GM12878 (cell line): ENCODE results near the gene FAM193B. TPM values are rescaled to one million over a fixed set of nuclear protein-coding genes. Genes with fewer than 3 reads are reported as not detected.

Experiments
- ATF7 ChIP-seq: fragments of 450-650 bp; IDR thresholded peaks from 2 replicates; pipeline ENCODE4 v1.6.1; 2016; ENCODE audit warnings: low read depth, mild to moderate bottlenecking
- BRCA1 ChIP-seq: IDR thresholded peaks from 2 replicates; pipeline ENCODE4 v1.6.1; 2011; ENCODE audit warnings: low read depth, low read length, improper control_type of control experiment
- EED ChIP-seq: sonication (generic); IDR thresholded peaks from 2 replicates; pipeline ENCODE4 v1.6.1; 2016; ENCODE audit warnings: antibody characterized with exemption, low read depth
- ESRRA ChIP-seq: IDR thresholded peaks from 2 replicates; pipeline ENCODE4 v1.6.1; 2012; ENCODE audit warnings: mild to moderate bottlenecking, low read length, improper control_type of control experiment
- FOS ChIP-seq: IDR thresholded peaks from 3 replicates; pipeline ENCODE4 v1.6.1; 2011; ENCODE audit warnings: borderline replicate concordance; ENCODE audit not compliant: insufficient read length; ENCODE audit errors: extremely low read depth
- GATAD2B ChIP-seq: fragments of 450-650 bp; conservative IDR thresholded peaks from 2 replicates; pipeline ENCODE4 v1.6.1; 2017; ENCODE audit warnings: low read depth, mild to moderate bottlenecking, moderate library complexity
- HCFC1 ChIP-seq: fragments of 150-350 bp; IDR thresholded peaks from 2 replicates; pipeline ENCODE4 v1.6.1; 2014; ENCODE audit warnings: low read length
- HDAC2 ChIP-seq: fragments of 200-600 bp; sonication (generic); IDR thresholded peaks from 2 replicates; pipeline ENCODE4 v1.6.1; 2017
- HDAC6 ChIP-seq: fragments of 200-600 bp; sonication (generic); IDR thresholded peaks from one replicate; pipeline ENCODE4 v1.8.0; 2017; ENCODE audit warnings: antibody characterized with exemption; ENCODE audit not compliant: unreplicated experiment
- HDGF ChIP-seq: fragments of 450-650 bp; IDR thresholded peaks from 2 replicates; pipeline ENCODE4 v1.6.1; 2016; ENCODE audit warnings: antibody characterized with exemption
- JUND ChIP-seq: IDR thresholded peaks from 2 replicates; pipeline ENCODE4 v1.6.1; 2012; ENCODE audit warnings: low read depth, mild to moderate bottlenecking, low read length, improper control_type of control experiment, moderate library complexity
- MEF2B ChIP-seq: fragments of 450-650 bp; IDR thresholded peaks from 2 replicates; pipeline ENCODE4 v1.6.1; 2018; ENCODE audit warnings: mild to moderate bottlenecking, moderate library complexity; ENCODE audit not compliant: partially characterized antibody, poor library complexity, severe bottlenecking
- NBN ChIP-seq: fragments of 450-650 bp; IDR thresholded peaks from 2 replicates; pipeline ENCODE4 v1.6.1; 2016
- NR2C1 ChIP-seq: fragments of 450-650 bp; IDR thresholded peaks from 2 replicates; pipeline ENCODE4 v1.6.1; 2017; ENCODE audit warnings: antibody characterized with exemption, mild to moderate bottlenecking, moderate library complexity
- NR2C2 ChIP-seq: IDR thresholded peaks from 2 replicates; pipeline ENCODE4 v1.6.1; 2011; ENCODE audit warnings: borderline replicate concordance, low read depth; ENCODE audit not compliant: control insufficient read depth, insufficient read length
- PML ChIP-seq: IDR thresholded peaks from 2 replicates; pipeline ENCODE4 v1.6.1; 2012; ENCODE audit warnings: low read length, inconsistent platforms
- POU2F2 ChIP-seq: IDR thresholded peaks from 3 replicates; pipeline ENCODE4 v1.6.1; 2011; ENCODE audit warnings: low read depth, mild to moderate bottlenecking, low read length, borderline replicate concordance
- RELB ChIP-seq: fragments of 450-650 bp; IDR thresholded peaks from 2 replicates; pipeline ENCODE4 v1.6.1; 2017; ENCODE audit warnings: low read depth, mild to moderate bottlenecking, moderate library complexity
- SREBF1 ChIP-seq: IDR thresholded peaks from 2 replicates; pipeline ENCODE4 v1.6.1; 2012; ENCODE audit warnings: mild to moderate bottlenecking, low read length
- SRF ChIP-seq, 2 experiments: IDR thresholded peaks; 2 replicates each; pipeline ENCODE4 v1.6.1; 2011; ENCODE audit warnings: low read depth in 2 of 2, low read length in 2 of 2, mild to moderate bottlenecking in 1 of 2, moderate library complexity in 1 of 2
- TCF7 ChIP-seq: IDR thresholded peaks from 2 replicates; pipeline ENCODE4 v1.6.1; 2014; ENCODE audit warnings: antibody characterized with exemption, borderline replicate concordance
- YY1 ChIP-seq: IDR thresholded peaks from 2 replicates; pipeline ENCODE4 v1.6.1; 2011; ENCODE audit warnings: low read depth, mild to moderate bottlenecking, low read length
- ZNF274 ChIP-seq: IDR thresholded peaks from one replicate; pipeline ENCODE4 v1.8.0; 2011; ENCODE audit not compliant: insufficient read length, insufficient read depth
- polyA plus RNA-seq, 11 experiments: library from polyadenylated mRNA; depleted of rRNA in 4 of 11; unstranded in 6 of 11; stranded (reverse) in 5 of 11; fragments of >200 nt; fragmentation: Nextera tagmentation in 4 of 11; fragmentation: Illumina TruSeq in 1 of 11; extraction: Ambion mirVana in 4 of 11; extraction: Trizol in 1 of 11; gene quantifications; 1 replicate in 1 of 11; 2 replicates in 10 of 11; pipeline versions ENCODE4 v1.2.1 to v1.2.3, GENCODE V29; 2011 to 2016; ENCODE audit warnings: inconsistent platforms in 2 of 11, missing spikeins in 2 of 11, low read depth in 1 of 11
- total RNA-seq, 4 experiments: library from RNA; depleted of rRNA in 3 of 4; stranded (reverse); fragments of >200 nt in 3 of 4; fragmentation: Illumina TruSeq in 1 of 4; extraction: Trizol in 1 of 4; gene quantifications; 2 replicates each; pipeline versions ENCODE4 v1.2.1 to v1.2.3, GENCODE V29; 2013 to 2021
- TF ChIP-seq, protein P1 (sequence below): fragments of 450-650 bp; IDR thresholded peaks from 2 replicates; pipeline ENCODE4 v1.6.1; 2017; ENCODE audit warnings: borderline replicate concordance
- TF ChIP-seq, protein P2 (sequence below): IDR thresholded peaks from 2 replicates; pipeline ENCODE4 v1.6.1; 2012; ENCODE audit warnings: low read length, inconsistent platforms
- TF ChIP-seq, protein P3 (sequence below): IDR thresholded peaks from 2 replicates; pipeline ENCODE4 v1.6.1; 2011; ENCODE audit warnings: low read depth, mild to moderate bottlenecking, low read length, moderate library complexity, borderline replicate concordance; ENCODE audit errors: extremely low read depth

FAM193B gene
- total and polyA plus RNA-seq, 10 of the 15 experiments (the other 5 are each of a cell fraction or from before 2014, with no cell fraction given), result 3.3 to 47.0 (median 25.1) TPM

DNA sequence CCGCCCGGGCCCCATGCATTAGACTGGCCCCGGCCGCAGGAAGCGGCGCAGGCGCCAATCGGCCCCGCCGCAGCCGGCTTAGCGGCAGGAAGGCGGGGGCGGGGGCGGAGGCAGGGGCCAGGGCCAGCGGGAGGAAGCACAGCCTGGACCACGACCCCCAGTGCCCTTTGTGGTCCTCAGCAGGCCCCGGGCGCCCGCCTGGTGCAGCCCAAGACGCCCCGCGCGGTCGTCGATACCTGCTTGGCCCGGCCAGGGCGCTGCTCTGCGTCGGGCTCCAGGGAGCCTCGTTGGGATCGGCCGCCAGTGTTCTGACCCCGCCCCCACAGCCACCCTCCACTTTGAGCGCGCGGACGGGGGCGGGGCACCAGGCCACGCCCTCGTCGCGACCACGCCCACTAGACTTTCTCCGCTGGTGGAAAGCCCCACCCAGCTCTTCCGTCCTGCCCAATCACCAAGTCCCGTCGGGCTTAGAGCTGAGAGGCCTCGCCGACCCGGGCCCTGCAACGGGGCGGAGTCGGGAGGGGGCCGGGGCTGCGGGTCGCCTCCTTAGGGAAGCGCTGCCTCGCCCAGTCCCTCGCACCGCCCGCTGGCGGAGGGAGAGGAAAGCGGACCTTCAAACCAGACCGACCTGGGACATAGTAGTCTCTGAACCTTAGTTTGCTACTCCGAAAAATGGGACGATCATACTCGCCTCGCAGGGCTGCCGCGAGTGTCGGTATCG lies 56.9 kb downstream of the FAM193B start, which contains the start of gene PDLIM7 (continued):
- peak; percentile 26; the same call in 1 of the 2 replicates for TF ChIP-seq RELB
- no peak for TF ChIP-seq TCF7
- peak; percentile 86; the same call in 1 of the 2 replicates for TF ChIP-seq GATAD2B
- no peak; the same call in 2 of the 3 replicates for TF ChIP-seq POU2F2
- no peak for TF ChIP-seq SREBF1
- no peak for TF ChIP-seq ATF7
- no peak for TF ChIP-seq EED
- peak; percentile 98 for TF ChIP-seq HDGF
- no peak for TF ChIP-seq HDAC6
- TF ChIP-seq HCFC1, result no peak; the same call in 1 of the 2 replicates
- peak; percentile 48 for TF ChIP-seq YY1
- TF ChIP-seq NR2C2, result no peak
- TF ChIP-seq FOS, result no peak
- TF ChIP-seq PML, result peak; percentile 66; the same call in 1 of the 2 replicates
- TF ChIP-seq, protein P1, sequence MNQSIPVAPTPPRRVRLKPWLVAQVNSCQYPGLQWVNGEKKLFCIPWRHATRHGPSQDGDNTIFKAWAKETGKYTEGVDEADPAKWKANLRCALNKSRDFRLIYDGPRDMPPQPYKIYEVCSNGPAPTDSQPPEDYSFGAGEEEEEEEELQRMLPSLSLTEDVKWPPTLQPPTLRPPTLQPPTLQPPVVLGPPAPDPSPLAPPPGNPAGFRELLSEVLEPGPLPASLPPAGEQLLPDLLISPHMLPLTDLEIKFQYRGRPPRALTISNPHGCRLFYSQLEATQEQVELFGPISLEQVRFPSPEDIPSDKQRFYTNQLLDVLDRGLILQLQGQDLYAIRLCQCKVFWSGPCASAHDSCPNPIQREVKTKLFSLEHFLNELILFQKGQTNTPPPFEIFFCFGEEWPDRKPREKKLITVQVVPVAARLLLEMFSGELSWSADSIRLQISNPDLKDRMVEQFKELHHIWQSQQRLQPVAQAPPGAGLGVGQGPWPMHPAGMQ, result no peak
- TF ChIP-seq NR2C1, result no peak
- no peak for TF ChIP-seq ESRRA
- 0 out of 2 replicates have a peak, but pooled peaks have one; percentile 14 for TF ChIP-seq JUND
- TF ChIP-seq, protein P2, sequence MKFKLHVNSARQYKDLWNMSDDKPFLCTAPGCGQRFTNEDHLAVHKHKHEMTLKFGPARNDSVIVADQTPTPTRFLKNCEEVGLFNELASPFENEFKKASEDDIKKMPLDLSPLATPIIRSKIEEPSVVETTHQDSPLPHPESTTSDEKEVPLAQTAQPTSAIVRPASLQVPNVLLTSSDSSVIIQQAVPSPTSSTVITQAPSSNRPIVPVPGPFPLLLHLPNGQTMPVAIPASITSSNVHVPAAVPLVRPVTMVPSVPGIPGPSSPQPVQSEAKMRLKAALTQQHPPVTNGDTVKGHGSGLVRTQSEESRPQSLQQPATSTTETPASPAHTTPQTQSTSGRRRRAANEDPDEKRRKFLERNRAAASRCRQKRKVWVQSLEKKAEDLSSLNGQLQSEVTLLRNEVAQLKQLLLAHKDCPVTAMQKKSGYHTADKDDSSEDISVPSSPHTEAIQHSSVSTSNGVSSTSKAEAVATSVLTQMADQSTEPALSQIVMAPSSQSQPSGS, result no peak
- TF ChIP-seq, protein P3, sequence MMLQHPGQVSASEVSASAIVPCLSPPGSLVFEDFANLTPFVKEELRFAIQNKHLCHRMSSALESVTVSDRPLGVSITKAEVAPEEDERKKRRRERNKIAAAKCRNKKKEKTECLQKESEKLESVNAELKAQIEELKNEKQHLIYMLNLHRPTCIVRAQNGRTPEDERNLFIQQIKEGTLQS, result no peak
- TF ChIP-seq HDAC2, result no peak; the same call in 1 of the 2 replicates
- TF ChIP-seq MEF2B, result no peak
- TF ChIP-seq BRCA1, result no peak
- no peak for TF ChIP-seq ZNF274
- TF ChIP-seq SRF (IDR thresholded peaks at IDR 0.05; ENCODE audit: low read depth in 2 of 2, low read length in 2 of 2), result no peak
- no peak for TF ChIP-seq NBN
